ENCODE results near the gene GHSR.

DNA sequence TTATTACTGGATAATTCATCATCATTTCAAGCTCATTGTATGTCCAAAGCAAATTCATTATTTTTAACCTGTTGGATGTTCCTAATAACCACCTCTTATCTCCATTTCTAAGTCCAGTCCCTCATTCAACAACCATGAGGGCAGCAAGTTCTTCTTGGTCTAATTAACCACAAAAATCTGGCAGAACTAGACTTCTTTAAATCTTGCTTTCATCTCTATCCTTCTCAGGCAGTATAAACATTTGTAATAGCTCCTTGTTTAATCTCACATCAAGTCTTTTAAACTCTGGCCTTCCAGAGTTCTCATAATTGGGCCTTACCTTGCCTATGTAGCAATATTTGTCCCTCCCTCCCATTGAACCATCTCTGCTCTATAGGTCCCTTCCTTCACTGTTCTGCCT is 17.0 kb upstream of the GHSR start:
- TF ChIP-seq FOXA1 (IDR thresholded peaks at IDR 0.05) (no peak), L3MBTL2 (conservative IDR thresholded peaks at IDR 0.05) (no peak), FOXM1 (IDR thresholded peaks at IDR 0.05; ENCODE audit: borderline replicate concordance) (no peak), TARDBP (IDR thresholded peaks at IDR 0.05) (no peak), SUZ12 (IDR thresholded peaks at IDR 0.05) (no peak), FOXK2 (IDR thresholded peaks at IDR 0.05) (no peak), SP1 (IDR thresholded peaks at IDR 0.05) (no peak), ZNF384 (IDR thresholded peaks at IDR 0.05) (no peak), ARNT (IDR thresholded peaks at IDR 0.05) (no peak), BHLHE40 (IDR thresholded peaks at IDR 0.05; ENCODE audit: borderline replicate concordance) (no peak), CTBP1 (IDR thresholded peaks at IDR 0.05; ENCODE audit: borderline replicate concordance) (no peak), PKNOX1 (IDR thresholded peaks at IDR 0.05) (no peak), ELF4 (IDR thresholded peaks at IDR 0.05) (no peak), HDGF (IDR thresholded peaks at IDR 0.05; ENCODE audit: borderline replicate concordance) (no peak)
